ENCODE measurements around the gene TPRG1. TPM values are rescaled to one million over a fixed set of nuclear protein-coding genes. Genes with fewer than 3 reads are reported as not detected.

TPRG1 gene
- total and polyA plus RNA-seq, 2 experiments from 2014 or later: 0.43 TPM; not detected in 1

DNA sequence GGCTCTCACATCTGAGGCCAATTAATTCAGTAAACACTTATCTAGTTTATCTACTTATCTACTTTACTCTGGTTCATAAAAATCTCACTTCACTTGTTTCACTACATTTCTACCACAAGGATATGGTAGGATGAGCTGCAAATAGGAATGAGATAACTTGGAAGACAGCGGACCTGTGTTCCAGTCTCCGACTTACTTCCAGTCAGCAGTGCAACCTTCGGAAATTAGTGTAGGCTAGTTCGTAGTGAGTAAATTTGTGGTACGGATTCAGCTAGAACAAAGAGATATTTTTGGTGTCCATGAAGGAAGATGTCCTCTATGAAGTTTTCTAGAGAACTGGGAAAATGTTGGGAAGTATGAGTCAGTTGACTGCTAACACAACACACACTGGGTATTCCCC, 66.3 kb downstream of the TPRG1 start:
- H3K9me3 ChIP-seq (ENCODE audit: low read depth): no peaks in the 10 kb centered on the region
- H3K4me2 ChIP-seq: no peak overlapping the region
- no peaks in the 10 kb centered on the region for H3K36me3 ChIP-seq (replicated peaks; ENCODE audit: insufficient read depth, low read depth)
- no peaks in the 10 kb centered on the region for H3K27me3 ChIP-seq
- no peak overlapping the region for H2AFZ ChIP-seq
- H3K27ac ChIP-seq: no peak overlapping the region
- H3K79me2 ChIP-seq: no peaks in the 10 kb centered on the region
- no peaks in the 10 kb centered on the region for H3K4me1 ChIP-seq (ENCODE audit: insufficient read depth)
- no peak for DNase-seq (ENCODE audit: low spot score)
- WGBS (ENCODE audit: low lambda C conversion rate, missing lambda C conversion rate): 96% methylated on average over 5 of the region's 5 CpGs
- H4K20me1 ChIP-seq (ENCODE audit: insufficient read depth, poor library complexity, severe bottlenecking): no peaks in the 10 kb centered on the region
- H3K4me3 ChIP-seq: no peak overlapping the region
- TF ChIP-seq EZH2phosphoT487 (IDR thresholded peaks at IDR 0.05; ENCODE audit: low read depth, severe bottlenecking, unreplicated experiment) (no peak), EZH2 (IDR thresholded peaks at IDR 0.05; ENCODE audit: borderline replicate concordance) (no peak)
- TF ChIP-seq, protein P1, sequence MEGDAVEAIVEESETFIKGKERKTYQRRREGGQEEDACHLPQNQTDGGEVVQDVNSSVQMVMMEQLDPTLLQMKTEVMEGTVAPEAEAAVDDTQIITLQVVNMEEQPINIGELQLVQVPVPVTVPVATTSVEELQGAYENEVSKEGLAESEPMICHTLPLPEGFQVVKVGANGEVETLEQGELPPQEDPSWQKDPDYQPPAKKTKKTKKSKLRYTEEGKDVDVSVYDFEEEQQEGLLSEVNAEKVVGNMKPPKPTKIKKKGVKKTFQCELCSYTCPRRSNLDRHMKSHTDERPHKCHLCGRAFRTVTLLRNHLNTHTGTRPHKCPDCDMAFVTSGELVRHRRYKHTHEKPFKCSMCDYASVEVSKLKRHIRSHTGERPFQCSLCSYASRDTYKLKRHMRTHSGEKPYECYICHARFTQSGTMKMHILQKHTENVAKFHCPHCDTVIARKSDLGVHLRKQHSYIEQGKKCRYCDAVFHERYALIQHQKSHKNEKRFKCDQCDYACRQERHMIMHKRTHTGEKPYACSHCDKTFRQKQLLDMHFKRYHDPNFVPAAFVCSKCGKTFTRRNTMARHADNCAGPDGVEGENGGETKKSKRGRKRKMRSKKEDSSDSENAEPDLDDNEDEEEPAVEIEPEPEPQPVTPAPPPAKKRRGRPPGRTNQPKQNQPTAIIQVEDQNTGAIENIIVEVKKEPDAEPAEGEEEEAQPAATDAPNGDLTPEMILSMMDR (IDR thresholded peaks at IDR 0.05; ENCODE audit: poor library complexity): no peak
- no peaks in the 10 kb centered on the region for H3K9me2 ChIP-seq (replicated peaks; ENCODE audit: insufficient read depth)

DNA sequence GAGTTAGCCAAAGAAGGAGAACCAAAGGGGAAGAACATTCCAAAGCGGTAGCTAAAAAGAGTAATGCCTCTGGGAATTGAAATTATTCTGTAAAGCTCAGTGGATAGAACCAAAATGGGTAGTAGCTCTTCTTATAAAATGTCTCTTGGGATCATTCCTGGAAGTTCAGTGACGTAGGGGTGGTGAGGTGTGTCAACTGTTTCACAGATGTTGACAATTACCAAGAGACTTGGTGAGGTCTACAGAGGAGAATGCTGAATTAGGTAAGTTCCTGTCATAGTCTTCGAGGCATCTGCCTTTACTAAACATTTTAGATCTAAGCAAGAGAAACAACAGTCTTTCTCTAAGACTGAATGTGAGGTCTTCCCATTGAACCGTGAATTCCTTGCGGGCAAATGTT, 67.8 kb downstream of the TPRG1 start:
- Histone ChIP-seq H3K9me3 (ENCODE audit: low read depth) (no peaks in the 10 kb centered on the region), H2AFZ (no peak overlapping the region), H3K4me3 (no peak overlapping the region), H3K9me2 (replicated peaks; ENCODE audit: insufficient read depth) (no peaks in the 10 kb centered on the region), H3K27me3 (no peaks in the 10 kb centered on the region), H4K20me1 (ENCODE audit: insufficient read depth, poor library complexity, severe bottlenecking) (no peaks in the 10 kb centered on the region), H3K4me2 (no peak overlapping the region), H3K79me2 (no peaks in the 10 kb centered on the region), H3K27ac (no peak overlapping the region), H3K36me3 (replicated peaks; ENCODE audit: insufficient read depth, low read depth) (no peaks in the 10 kb centered on the region), H3K4me1 (ENCODE audit: insufficient read depth) (no peaks in the 10 kb centered on the region)
- WGBS (ENCODE audit: low lambda C conversion rate, missing lambda C conversion rate): 87% methylated on average over 5 of the region's 5 CpGs
- no peak for DNase-seq (ENCODE audit: low spot score)
- TF ChIP-seq, protein P1 (IDR thresholded peaks at IDR 0.05; ENCODE audit: poor library complexity): no peak
- TF ChIP-seq EZH2 (IDR thresholded peaks at IDR 0.05; ENCODE audit: borderline replicate concordance) (no peak), EZH2phosphoT487 (IDR thresholded peaks at IDR 0.05; ENCODE audit: low read depth, severe bottlenecking, unreplicated experiment) (no peak)

DNA sequence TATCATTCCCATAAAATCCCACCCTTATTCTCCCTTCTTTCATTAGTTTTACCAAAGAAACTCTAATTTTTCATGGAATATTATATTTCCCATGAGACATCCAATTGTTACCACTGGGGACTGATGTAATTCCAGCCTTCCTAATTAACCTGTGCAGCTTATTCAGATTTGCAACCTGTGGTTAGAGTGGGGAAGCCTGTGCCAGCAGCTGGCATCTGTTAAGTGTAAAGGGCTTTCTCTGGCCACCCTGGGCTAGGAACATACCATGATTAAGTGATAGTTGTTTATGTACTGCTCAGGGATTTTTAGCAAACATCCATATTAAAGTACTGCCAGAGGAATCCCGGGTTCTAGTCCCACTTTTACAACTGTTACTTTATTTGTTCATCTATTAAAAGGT, 78.2 kb downstream of the TPRG1 start:
- Histone ChIP-seq H2AFZ (no peak overlapping the region), H3K79me2 (no peaks in the 10 kb centered on the region), H4K20me1 (ENCODE audit: insufficient read depth, poor library complexity, severe bottlenecking) (no peaks in the 10 kb centered on the region), H3K36me3 (replicated peaks; ENCODE audit: insufficient read depth, low read depth) (no peaks in the 10 kb centered on the region), H3K4me1 (ENCODE audit: insufficient read depth) (no peaks in the 10 kb centered on the region), H3K9me3 (ENCODE audit: low read depth) (no peaks in the 10 kb centered on the region), H3K27ac (no peak overlapping the region), H3K27me3 (no peaks in the 10 kb centered on the region), H3K9me2 (replicated peaks; ENCODE audit: insufficient read depth) (no peaks in the 10 kb centered on the region), H3K4me2 (no peak overlapping the region), H3K4me3 (no peak overlapping the region)
- no peak for TF ChIP-seq EZH2 (IDR thresholded peaks at IDR 0.05; ENCODE audit: borderline replicate concordance)
- TF ChIP-seq, protein P1 (IDR thresholded peaks at IDR 0.05; ENCODE audit: poor library complexity): no peak
- TF ChIP-seq EZH2phosphoT487 (IDR thresholded peaks at IDR 0.05; ENCODE audit: low read depth, severe bottlenecking, unreplicated experiment): no peak
- DNase-seq (ENCODE audit: low spot score): no peak
- WGBS (ENCODE audit: low lambda C conversion rate, missing lambda C conversion rate): 35% methylated on average over 1 of the region's 1 CpG

DNA sequence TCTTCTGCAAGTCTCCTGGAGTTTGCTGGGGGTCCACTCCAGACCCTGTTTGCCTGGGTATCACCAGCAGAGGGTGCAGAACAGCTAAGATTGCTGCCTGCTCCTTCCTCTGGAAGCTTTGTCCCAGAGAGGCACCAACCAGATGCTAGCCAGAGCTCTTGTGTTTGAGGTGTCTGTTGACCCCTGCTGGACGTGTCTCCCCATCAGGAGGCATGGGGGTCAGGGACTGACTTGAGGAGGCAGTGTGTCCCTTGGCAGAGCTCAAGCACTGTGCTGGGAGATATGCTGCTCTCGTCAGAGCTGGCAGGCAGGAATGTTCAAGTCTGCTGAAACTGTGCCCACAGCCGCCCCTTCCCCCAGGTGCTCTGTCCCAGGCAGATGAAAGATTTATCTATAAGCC, 86.5 kb downstream of the TPRG1 start:
- Histone ChIP-seq H3K4me1 (ENCODE audit: insufficient read depth) (no peaks in the 10 kb centered on the region), H2AFZ (no peak overlapping the region), H3K4me3 (no peak overlapping the region), H3K27me3 (no peaks in the 10 kb centered on the region), H3K79me2 (no peaks in the 10 kb centered on the region), H3K9me3 (ENCODE audit: low read depth) (no peaks in the 10 kb centered on the region), H3K4me2 (no peak overlapping the region), H3K9me2 (replicated peaks; ENCODE audit: insufficient read depth) (no peaks in the 10 kb centered on the region), H3K27ac (no peak overlapping the region), H4K20me1 (ENCODE audit: insufficient read depth, poor library complexity, severe bottlenecking) (no peaks in the 10 kb centered on the region), H3K36me3 (replicated peaks; ENCODE audit: insufficient read depth, low read depth) (no peaks in the 10 kb centered on the region)
- DNase-seq (ENCODE audit: low spot score): no peak
- no peak for TF ChIP-seq EZH2 (IDR thresholded peaks at IDR 0.05; ENCODE audit: borderline replicate concordance)
- TF ChIP-seq EZH2phosphoT487 (IDR thresholded peaks at IDR 0.05; ENCODE audit: low read depth, severe bottlenecking, unreplicated experiment): no peak
- TF ChIP-seq, protein P1 (IDR thresholded peaks at IDR 0.05; ENCODE audit: poor library complexity): no peak
- WGBS (ENCODE audit: low lambda C conversion rate, missing lambda C conversion rate): 77% methylated on average over 3 of the region's 3 CpGs

Data from hepatocyte (in vitro differentiated cells).